OCI-LY1 (cell line): ENCODE measurements around the gene RPS16.

Experiments
- EZH2 ChIP-seq: fragments of 200-600 bp; sonication (generic), shearing (Covaris generic); IDR thresholded peaks from 2 replicates; pipeline ENCODE4 v1.8.0; 2017; ENCODE audit warnings: borderline replicate concordance, mixed run types, mild to moderate bottlenecking, antibody characterized with exemption, low read length, moderate library complexity, mixed read lengths
- TF ChIP-seq, protein P1 (sequence below): fragments of 200-600 bp; sonication (generic), shearing (Covaris generic); IDR thresholded peaks from 2 replicates; pipeline ENCODE4 v1.5.1; 2017; ENCODE audit warnings: mild to moderate bottlenecking, antibody characterized with exemption, low read length, moderate library complexity, mixed read lengths

DNA sequence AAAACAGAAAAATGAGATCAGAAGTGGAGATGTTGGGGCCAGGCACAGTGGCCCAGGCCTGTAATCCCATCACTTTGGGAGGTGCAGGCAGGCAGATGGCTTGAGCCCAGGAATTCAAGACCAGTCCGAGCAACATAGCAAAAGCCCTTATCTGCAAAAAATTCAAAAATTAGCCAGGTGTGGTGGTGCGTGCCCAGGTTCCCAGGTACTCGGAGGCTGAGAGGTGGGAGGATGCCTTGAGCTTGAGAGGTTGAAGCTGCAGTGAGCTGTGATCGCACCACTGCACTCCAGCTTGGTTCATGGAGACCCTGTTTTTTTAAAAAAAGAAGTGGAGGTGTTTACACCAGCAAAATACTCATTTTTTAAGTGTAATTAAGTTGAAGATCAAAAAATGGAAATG is 35.7 kb downstream of the RPS16 start:
- no peak for TF ChIP-seq EZH2
- TF ChIP-seq, protein P1, sequence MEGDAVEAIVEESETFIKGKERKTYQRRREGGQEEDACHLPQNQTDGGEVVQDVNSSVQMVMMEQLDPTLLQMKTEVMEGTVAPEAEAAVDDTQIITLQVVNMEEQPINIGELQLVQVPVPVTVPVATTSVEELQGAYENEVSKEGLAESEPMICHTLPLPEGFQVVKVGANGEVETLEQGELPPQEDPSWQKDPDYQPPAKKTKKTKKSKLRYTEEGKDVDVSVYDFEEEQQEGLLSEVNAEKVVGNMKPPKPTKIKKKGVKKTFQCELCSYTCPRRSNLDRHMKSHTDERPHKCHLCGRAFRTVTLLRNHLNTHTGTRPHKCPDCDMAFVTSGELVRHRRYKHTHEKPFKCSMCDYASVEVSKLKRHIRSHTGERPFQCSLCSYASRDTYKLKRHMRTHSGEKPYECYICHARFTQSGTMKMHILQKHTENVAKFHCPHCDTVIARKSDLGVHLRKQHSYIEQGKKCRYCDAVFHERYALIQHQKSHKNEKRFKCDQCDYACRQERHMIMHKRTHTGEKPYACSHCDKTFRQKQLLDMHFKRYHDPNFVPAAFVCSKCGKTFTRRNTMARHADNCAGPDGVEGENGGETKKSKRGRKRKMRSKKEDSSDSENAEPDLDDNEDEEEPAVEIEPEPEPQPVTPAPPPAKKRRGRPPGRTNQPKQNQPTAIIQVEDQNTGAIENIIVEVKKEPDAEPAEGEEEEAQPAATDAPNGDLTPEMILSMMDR = no peak
